Activated CD4-positive, alpha-beta T cell treated with anti-CD3 and anti-CD28 coated beads for 48 hours (primary cell): ENCODE data around the gene PNLDC1.
"Not testable (repeated sequence)": the region's sequence is repeated elsewhere in the genome, so short reads cannot be mapped to it uniquely, and the experiment has no call there.

ENCODE experiments used
- DNase-seq: peaks from one replicate; pipeline ENCODE4 v3.0.0-alpha.2; 2020

Gene PNLDC1

GRCh38 chr6:159778542-159779103 lies 21.5 kb upstream of the PNLDC1 start:
- no peak for DNase-seq

- DNase-seq: peak; percentile 15
Measured at GRCh38 chr6:159788276-159788675, 11.8 kb upstream of the PNLDC1 start.

- DNase-seq: peak; percentile 38
Measured at GRCh38 chr6:159788753-159789376, 11.2 kb upstream of the PNLDC1 start.

DNA sequence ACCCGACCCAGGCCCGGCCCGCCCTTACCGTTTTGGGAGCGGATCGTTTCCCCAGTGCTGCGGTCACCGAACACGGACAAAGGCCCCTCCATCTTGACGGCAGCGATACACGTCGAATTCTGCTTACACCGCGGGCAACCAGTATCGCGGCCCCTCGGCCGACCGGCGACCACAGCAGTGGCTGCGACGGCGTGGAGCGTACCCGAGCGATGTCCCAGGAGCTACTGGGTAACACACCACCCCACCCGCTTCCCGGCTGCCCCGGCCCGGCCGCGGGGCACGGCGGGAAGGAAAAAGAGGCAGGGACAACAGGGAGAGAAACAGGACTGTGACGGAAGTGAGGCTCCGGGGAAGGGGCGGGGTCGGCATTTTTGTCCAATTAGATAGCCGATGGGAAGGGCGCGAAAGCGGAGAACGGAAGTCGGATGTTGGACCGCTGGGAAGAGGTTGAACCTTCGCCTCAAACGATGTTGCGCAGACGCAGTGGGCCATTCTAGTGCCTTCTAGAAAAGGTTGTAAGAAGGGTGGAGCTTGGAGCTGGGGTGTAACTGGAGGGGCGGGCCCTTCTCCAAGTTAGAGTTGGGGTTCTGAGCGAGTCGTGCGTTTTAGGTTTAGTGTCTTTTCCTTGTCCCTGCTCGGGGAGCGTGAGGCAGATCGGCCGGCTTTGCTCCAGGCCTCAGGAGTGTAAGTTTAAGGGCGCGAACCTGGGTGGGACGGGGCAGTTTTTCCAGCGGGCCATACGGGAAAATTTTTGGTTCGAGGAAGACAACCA lies 10.5 kb upstream of the PNLDC1 start, which contains the start of gene TCP1:
TCP1 (minus strand) TSS at position 226 of the 772 bp plus-strand sequence; CDS start at position 92, 134 bp downstream.
- peak; percentile 100 for DNase-seq

DNA sequence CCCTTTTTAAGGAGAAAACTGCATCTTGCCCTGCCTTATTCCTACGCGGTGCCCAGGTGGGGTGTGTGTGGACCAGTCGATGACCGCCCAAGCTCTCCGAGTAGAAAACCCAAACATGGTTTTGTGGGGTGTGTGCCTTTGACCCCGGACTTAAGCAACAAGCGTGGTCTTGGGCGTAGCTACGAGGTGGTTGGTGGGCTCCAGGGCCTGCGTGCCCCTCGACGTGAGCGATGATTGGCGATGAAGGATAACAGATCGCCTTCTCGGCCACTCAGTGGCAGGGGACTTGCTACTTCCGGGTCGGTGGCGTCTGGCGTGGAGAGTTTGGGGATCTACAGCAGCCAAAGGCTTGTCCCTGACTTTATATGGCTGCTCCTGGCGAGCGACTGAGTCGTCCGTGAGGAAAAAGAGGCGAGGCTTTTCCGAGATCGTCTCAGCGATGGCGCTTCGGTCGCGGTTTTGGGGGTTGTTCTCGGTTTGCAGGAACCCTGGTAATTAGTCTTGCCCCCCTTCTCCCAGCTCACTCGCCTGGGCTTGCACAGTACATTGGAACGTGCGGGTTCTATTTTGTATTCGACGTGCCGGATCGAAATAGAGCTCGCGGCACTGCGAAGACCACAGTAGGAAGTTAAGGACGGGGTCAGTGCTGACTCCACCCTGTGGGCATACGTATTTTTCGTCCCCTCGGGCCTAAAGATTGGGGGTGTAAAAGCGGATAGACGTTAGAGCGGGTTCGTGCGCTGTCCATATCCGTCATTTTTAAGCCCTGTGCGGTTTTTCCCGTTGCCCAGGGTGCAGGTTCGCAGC lies 9.7 kb upstream of the PNLDC1 start, which contains the start of gene MRPL18:
MRPL18 (plus strand) TSS at position 319 of the 807 bp plus-strand sequence; CDS start at position 440, 121 bp downstream.
- DNase-seq: peak; percentile 93

DNA sequence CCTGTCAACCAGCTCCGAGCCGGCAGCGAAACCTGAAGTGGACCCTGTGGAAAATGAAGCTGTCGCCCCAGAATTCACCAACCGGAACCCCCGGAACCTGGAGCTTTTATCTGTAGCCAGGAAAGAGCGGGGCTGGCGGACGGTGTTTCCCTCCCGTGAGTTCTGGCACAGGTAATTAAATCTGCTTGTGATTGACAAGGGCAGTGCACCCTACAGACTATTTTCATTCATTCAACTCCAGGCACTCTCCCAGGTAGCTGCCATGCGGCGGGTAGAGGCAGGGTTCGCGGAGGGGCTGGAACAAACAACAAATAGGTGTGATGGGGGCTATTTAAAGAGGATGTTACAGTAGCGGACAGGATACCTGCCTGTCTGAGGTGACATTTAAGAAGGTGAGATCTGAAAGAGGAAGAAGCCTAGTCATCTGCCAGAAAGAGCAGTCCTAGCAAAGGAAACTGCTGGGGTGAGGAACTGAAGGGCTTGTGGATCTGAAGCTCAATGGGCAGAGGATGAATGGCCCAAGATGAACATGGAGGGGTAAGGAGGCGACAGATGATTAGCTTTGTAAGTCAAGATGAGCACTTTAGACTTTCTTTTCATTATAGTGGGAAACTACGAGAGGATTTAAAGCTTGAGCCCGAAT lies 9.0 kb upstream of the PNLDC1 start:
- DNase-seq: no peak

DNA sequence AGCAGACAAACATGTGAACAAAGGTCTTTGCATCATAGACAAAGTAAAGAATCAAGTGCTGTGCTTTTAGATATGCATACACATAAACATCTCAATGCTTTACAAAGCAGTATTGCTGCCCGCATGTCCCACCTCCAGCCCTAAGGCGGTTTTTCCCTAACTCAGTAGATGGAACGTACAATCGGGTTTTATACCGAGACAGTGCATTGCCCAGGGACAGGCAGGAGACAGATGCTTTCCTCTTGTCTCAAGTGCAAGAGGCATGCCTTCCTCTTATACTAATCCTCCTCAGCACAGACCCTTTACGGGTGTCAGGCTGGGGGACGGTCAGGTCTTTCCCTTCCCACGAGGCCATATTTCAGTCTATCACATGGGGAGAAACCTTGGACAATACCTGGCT lies 5.1 kb upstream of the PNLDC1 start:
- not testable (repeated sequence) for DNase-seq

GRCh38 chr6:159797554-159797953 lies 2.5 kb upstream of the PNLDC1 start:
- DNase-seq: no peak

- DNase-seq: no peak
Measured at GRCh38 chr6:159801935-159802334, 1.9 kb downstream of the PNLDC1 start.

DNA sequence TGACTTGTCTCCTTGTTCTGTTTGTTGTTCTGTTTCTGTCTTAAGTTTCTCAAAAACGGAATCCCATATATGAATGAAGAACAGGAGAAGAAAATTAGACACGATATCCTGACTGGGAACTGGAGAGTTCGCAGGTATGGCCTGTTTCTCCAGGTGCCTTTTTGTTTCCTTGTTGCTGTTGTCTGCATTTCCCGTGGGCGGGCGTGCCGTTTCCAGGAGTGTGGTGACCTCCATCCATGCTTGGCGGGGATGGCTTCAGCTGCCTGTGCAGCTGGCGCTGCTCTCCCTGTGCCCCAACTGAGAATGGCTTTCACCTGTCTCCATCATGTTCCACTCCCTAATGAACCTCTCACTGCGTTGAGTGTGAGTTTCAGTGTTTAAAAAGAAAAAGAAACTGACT lies 4.4 kb downstream of the PNLDC1 start:
- DNase-seq: no peak

- DNase-seq: no peak
Measured at GRCh38 chr6:159805440-159806020, 5.5 kb downstream of the PNLDC1 start.

DNA sequence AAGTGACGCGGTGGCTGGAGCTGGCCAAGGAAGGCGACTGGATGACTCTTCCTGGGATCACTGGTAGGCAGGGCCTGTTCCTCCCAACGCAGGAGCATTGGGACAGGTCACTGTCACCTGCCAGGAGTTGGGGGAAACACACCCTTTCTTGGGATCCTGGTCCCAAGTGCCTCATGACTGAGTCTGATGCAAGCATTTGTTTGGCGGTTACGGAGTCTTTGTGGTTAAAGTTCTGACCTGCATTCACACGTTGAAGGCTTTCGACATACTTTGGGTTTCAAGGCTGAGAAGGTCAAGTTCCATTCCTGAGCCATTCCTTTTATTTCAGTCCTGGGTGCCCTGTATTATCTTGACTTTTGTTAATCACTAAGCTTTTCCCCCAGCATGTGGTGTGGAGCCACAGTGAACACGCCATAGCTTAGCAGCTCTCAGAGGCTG lies 6.0 kb downstream of the PNLDC1 start:
- DNase-seq: no peak

GRCh38 chr6:159807150-159807858 lies 7.2 kb downstream of the PNLDC1 start:
- no peak for DNase-seq

- DNase-seq: no peak
Measured at GRCh38 chr6:159808647-159809046, 8.6 kb downstream of the PNLDC1 start.

DNA sequence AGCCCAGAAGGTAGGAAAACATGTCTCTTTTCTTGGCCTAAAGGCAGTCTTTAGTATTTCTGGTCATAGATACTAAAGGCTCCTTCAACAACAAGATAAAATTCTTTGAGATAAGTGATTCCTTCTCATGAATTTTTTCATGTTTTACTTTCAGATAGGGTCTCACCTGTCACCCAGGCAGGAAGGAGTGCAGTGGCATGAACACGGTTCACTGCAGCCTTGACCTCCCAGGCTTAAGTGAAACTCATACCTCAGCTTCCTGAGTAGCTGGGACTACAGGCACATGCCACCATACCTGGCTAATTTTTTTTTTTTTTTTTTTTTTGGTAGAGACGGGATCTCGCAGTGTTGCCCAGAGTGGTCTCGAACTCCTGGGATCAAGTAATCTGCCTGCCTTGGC lies 9.1 kb downstream of the PNLDC1 start:
- no peak for DNase-seq

DNA sequence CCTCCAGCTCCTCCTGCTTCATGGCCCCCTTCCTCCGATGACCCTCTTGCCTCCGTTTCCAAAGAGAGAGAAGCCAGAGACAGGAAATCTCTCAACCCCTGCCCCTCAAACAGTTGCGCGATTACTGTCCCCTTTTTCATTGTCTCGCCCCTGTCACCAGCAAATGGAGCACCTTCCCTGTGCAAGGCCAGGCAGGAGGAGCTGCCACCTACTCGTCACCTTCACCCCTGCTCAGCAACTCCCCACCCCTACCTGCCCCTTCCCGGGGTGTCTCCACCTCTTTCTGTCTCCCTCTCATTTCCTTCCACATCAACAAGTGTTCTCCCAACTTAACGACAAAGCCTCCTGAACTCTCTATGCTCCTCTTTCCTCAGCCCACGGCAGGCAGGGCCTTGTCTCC lies 13.7 kb downstream of the PNLDC1 start:
- no peak for DNase-seq

- DNase-seq: no peak
Measured at GRCh38 chr6:159815410-159815809, 15.3 kb downstream of the PNLDC1 start.

DNA sequence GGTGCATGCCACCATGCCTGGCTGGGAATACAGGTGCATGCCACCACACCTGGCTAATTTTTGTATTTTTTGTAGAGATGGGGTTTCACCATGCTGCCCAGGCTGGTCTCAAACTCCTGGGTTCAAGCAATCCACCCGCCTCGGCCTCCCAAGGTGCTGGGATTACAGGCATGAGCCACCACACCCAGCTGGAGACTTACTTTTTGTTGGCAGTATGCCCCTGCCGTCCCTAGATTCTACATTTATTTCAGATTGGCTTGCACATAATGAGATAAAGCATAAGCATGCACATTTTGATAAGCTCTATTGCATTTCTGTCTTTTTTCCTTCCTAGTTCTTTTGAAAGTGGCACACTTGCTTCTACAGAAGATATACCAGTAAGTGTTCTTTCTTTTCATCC lies 16.7 kb downstream of the PNLDC1 start:
- not testable (repeated sequence) for DNase-seq

DNA sequence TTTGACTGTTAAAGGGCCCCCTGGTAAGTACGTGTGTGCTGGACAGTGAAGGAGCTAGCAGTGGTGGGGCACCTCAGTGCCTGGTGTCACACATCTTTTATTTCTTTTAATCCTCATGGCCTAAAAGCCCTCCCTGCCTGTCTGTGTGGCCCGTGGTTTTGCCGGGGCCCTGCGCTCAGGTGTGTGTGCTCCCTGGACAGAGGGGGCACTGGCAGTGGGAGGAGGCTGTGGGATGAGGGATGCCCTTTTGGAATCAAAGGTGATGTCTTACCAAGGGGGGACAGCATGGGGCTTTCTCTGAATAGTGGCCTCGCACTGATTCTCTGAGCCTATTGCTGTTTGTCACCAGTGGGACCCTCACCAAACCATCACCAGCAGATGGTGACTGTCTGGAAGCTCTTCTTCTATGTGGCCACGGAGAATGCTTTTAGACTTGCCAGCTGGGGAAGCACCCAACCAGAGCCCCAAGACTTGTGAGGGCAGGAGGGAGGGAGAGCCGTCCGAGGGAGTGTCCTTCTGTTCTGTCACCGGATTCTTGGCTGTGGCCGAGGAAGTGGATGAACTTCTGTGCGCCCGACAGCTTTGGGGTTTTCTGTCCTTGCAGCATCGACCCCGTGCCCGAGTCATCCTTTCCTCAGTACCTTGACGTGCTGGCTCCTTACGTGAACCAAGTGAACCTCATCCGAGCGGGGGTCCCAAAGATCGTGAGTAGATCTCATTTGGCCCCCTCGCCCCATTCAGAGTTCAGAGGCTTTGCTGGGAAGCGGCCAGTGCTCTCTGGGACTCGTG lies 18.1 kb downstream of the PNLDC1 start:
- DNase-seq: no peak

DNA sequence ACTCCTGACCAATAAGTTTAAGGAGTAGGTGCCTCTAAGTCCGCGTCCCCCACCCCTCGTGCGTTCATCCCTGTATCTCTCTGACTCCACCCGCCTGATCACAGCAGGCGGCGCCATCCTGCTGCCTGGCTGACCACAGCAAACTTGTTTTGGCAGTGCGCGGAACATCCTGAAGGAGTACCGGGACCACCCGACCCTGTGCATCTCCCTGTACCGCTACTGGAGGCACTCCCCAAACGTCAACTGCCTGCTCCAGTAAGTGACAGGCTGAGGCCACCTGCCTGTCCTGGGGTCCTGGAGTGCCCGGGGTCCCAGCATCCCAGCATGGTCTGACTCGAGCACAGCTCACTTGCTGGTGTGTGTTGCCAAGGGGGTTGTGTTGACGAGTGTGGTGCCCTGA lies 19.0 kb downstream of the PNLDC1 start:
- DNase-seq: no peak
